Smooth muscle cell (in vitro differentiated cells): ENCODE data around the gene ADAM15. TPM values are rescaled to one million over a fixed set of nuclear protein-coding genes. Genes with fewer than 3 reads are reported as not detected.

Source experiments
- DNase-seq: peaks from one replicate; lab custom pipeline; 2025; ENCODE audit not compliant: unreplicated experiment; lab: John Stamatoyannopoulos, UW
- H2AFZ ChIP-seq: fragments of 200-600 bp; sonication (generic); 2 replicates; pipeline ENCODE4 v1.6.0; 2016; ENCODE audit warnings: antibody characterized with exemption, low read depth, mild to moderate bottlenecking
- H3F3A ChIP-seq: fragments of 200-600 bp; sonication (generic); 2 replicates; pipeline ENCODE4 v1.6.0; 2017; ENCODE audit warnings: antibody characterized with exemption, low read depth
- H3K27ac ChIP-seq: fragments of 200-600 bp; sonication (generic); 2 replicates; pipeline ENCODE4 v1.5.1; 2016; ENCODE audit warnings: low read depth, mild to moderate bottlenecking
- H3K27me3 ChIP-seq: fragments of 200-600 bp; sonication (generic); 2 replicates; pipeline ENCODE4 v1.6.1; 2016; ENCODE audit warnings: low read depth, mild to moderate bottlenecking
- H3K36me3 ChIP-seq: fragments of 200-600 bp; sonication (generic); 2 replicates; pipeline ENCODE4 v1.5.1; 2016; ENCODE audit warnings: low read depth
- H3K4me1 ChIP-seq: fragments of 200-600 bp; sonication (generic); 2 replicates; pipeline ENCODE4 v1.5.1; 2016; ENCODE audit warnings: low read depth
- H3K4me2 ChIP-seq: fragments of 200-600 bp; sonication (generic); 2 replicates; pipeline ENCODE4 v1.6.0; 2016; ENCODE audit warnings: mild to moderate bottlenecking
- H3K4me3 ChIP-seq: fragments of 200-600 bp; sonication (generic); 2 replicates; pipeline ENCODE4 v1.5.1; 2016; ENCODE audit warnings: mild to moderate bottlenecking
- H3K79me2 ChIP-seq: fragments of 200-600 bp; sonication (generic); 2 replicates; pipeline ENCODE4 v1.6.0; 2016; ENCODE audit warnings: low read depth, mild to moderate bottlenecking
- H3K9ac ChIP-seq: fragments of 200-600 bp; sonication (generic); 2 replicates; pipeline ENCODE4 v1.6.0; 2016; ENCODE audit warnings: low read depth
- H3K9me3 ChIP-seq: fragments of 200-600 bp; sonication (generic); replicated peaks from 2 replicates; pipeline ENCODE4 v1.5.1; 2016; ENCODE audit warnings: low read depth
- H4K20me1 ChIP-seq: fragments of 200-600 bp; sonication (generic); 2 replicates; pipeline ENCODE4 v1.6.0; 2016; ENCODE audit warnings: low read depth
- CTCF ChIP-seq: fragments of 200-600 bp; sonication (generic); IDR thresholded peaks from 2 replicates; pipeline ENCODE4 v1.5.1; 2017; ENCODE audit warnings: borderline replicate concordance, mild to moderate bottlenecking, antibody characterized with exemption; ENCODE audit not compliant: insufficient read depth, poor library complexity, severe bottlenecking
- WGBS: methylation state at CpG from one replicate; pipeline ENCODE4 v1.1.7; 2016; ENCODE audit warnings: low lambda C conversion rate; 5-methylcytosine and 5-hydroxymethylcytosine counted together
- polyA plus RNA-seq: library from polyadenylated mRNA; unstranded; fragments of >200 nt; fragmentation: Nextera tagmentation; extraction: Ambion mirVana; gene quantifications from 2 replicates; pipeline ENCODE4 v1.2.1, GENCODE V29; 2016
- total RNA-seq: library from RNA; depleted of rRNA; stranded (reverse); fragments of >200 nt; gene quantifications from 2 replicates; pipeline ENCODE4 v1.2.3, GENCODE V29; 2014

Gene ADAM15
- total and polyA plus RNA-seq, 2 experiments from 2014 or later = 41.2 to 45.4 TPM

GRCh38 chr1:155007251-155007828, 43.8 kb upstream of the ADAM15 start:
- TF ChIP-seq CTCF = no peak
- H3K36me3 ChIP-seq = no peaks in the 10 kb centered on the region
- no peak for DNase-seq
- peaks cover 37% of the 10 kb centered on the region for H3K4me1 ChIP-seq
- no peak overlapping the region for H2AFZ ChIP-seq
- H4K20me1 ChIP-seq = peaks cover 61% of the 10 kb centered on the region
- no peak overlapping the region for H3K4me2 ChIP-seq
- no peak overlapping the region for H3K27ac ChIP-seq
- H3K4me3 ChIP-seq = no peak overlapping the region
- H3K79me2 ChIP-seq = peaks cover 49% of the 10 kb centered on the region
- 96% methylated on average over 4 of the region's 6 CpGs for WGBS
- H3K9me3 ChIP-seq = no peaks in the 10 kb centered on the region
- H3F3A ChIP-seq = no peaks in the 10 kb centered on the region
- H3K27me3 ChIP-seq = no peaks in the 10 kb centered on the region
- no peak overlapping the region for H3K9ac ChIP-seq

- Histone ChIP-seq H3K79me2 (peaks cover 41% of the 10 kb centered on the region), H3K4me2 (no peak overlapping the region), H3K27me3 (no peaks in the 10 kb centered on the region), H3K27ac (no peak overlapping the region), H3K4me1 (peaks cover 41% of the 10 kb centered on the region), H2AFZ (no peak overlapping the region), H3K36me3 (no peaks in the 10 kb centered on the region), H3F3A (no peaks in the 10 kb centered on the region), H3K9ac (no peak overlapping the region), H4K20me1 (peaks cover 65% of the 10 kb centered on the region), H3K9me3 (no peaks in the 10 kb centered on the region), H3K4me3 (no peak overlapping the region)
- DNase-seq = no peak
- 82% methylated on average over 11 of the region's 16 CpGs for WGBS
- no peak for TF ChIP-seq CTCF
These were observed 42.8 kb upstream of the ADAM15 start for GRCh38 chr1:155008015-155008941.

- Histone ChIP-seq H3K9me3 (no peaks in the 10 kb centered on the region), H3K4me1 (peaks cover 38% of the 10 kb centered on the region), H3K4me2 (no peak overlapping the region), H3K36me3 (no peaks in the 10 kb centered on the region), H3K9ac (no peak overlapping the region), H2AFZ (no peak overlapping the region), H4K20me1 (peaks cover 72% of the 10 kb centered on the region), H3F3A (no peaks in the 10 kb centered on the region), H3K79me2 (peaks cover 31% of the 10 kb centered on the region), H3K27me3 (no peaks in the 10 kb centered on the region), H3K4me3 (no peak overlapping the region), H3K27ac (no peak overlapping the region)
- DNase-seq = no peak
- TF ChIP-seq CTCF = no peak
- WGBS = no CpG with 5 or more reads among the region's 12 CpGs
These were observed 41.9 kb upstream of the ADAM15 start for GRCh38 chr1:155009221-155009711.
